Uterus (tissue), 2 donors: ENCODE measurements around the gene SRC.

Source experiments
- POLR2A ChIP-seq, 2 donors: fragments of 450-650 bp; IDR thresholded peaks; one replicate each; pipeline ENCODE4 v1.6.1; 2016; ENCODE audit warnings: antibody characterized with exemption in 2 of 2, mild to moderate bottlenecking in 1 of 2, moderate library complexity in 1 of 2
- TF ChIP-seq, protein P1 (sequence below), 4 experiments: fragments of 200-600 bp in 2 of 4; fragments of 450-650 bp in 2 of 4; sonication (generic) in 2 of 4; IDR thresholded peaks; one replicate each; pipeline ENCODE4 v1.5.1; 2016 to 2019; ENCODE audit warnings: antibody characterized with exemption in 4 of 4, mild to moderate bottlenecking in 2 of 4, moderate library complexity in 1 of 4

DNA sequence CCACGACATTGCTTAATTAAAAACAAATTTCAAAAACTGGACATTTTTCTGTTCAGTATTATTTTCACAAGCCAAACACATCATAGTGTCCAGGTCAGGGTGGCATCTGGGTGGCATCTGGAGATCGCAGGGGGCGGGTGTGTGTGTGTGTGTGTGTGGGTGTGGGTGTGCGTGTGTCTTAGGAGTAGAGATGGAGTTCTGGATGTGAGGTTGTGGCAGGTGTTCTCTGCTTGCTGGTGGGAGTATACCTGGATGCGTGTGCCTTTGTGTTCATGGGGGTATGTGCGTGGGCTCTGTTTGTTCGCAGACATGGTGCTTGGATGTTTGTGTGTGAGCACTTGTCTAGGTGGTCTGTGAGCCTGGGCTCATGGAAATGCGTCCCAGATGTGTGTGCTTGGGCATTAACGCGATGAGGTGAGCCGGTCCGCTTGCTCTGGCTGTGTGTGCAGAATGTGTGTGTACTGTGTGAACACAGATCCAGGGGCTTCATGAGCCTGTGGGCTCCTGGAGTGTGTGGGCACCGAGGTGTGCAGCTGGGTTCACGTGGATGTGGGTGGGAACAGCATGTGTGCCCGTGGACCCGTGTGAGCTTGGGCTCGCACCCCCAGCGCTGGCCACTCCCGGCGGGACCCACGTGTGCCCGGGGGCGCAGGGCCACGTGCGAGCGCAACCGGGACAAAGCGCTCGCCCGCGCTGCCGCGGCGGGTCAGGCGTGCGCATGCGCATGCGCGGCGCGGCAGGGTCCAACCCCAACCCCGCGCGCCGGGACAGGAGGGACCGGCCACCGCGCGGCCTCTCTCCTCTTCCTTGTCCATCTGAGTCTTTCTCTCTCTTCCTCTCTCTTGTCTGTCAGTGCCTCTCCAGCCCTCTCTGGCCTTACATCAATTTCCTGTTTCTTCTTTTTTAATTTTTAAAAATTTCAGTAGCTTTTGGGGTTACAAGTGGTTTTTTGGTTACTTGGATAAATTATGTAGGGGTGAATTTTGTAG lies 60.4 kb downstream of the SRC start:
- TF ChIP-seq, protein P1, sequence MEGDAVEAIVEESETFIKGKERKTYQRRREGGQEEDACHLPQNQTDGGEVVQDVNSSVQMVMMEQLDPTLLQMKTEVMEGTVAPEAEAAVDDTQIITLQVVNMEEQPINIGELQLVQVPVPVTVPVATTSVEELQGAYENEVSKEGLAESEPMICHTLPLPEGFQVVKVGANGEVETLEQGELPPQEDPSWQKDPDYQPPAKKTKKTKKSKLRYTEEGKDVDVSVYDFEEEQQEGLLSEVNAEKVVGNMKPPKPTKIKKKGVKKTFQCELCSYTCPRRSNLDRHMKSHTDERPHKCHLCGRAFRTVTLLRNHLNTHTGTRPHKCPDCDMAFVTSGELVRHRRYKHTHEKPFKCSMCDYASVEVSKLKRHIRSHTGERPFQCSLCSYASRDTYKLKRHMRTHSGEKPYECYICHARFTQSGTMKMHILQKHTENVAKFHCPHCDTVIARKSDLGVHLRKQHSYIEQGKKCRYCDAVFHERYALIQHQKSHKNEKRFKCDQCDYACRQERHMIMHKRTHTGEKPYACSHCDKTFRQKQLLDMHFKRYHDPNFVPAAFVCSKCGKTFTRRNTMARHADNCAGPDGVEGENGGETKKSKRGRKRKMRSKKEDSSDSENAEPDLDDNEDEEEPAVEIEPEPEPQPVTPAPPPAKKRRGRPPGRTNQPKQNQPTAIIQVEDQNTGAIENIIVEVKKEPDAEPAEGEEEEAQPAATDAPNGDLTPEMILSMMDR (IDR thresholded peaks at IDR 0.05), result no peak
- TF ChIP-seq POLR2A (IDR thresholded peaks at IDR 0.05), result no peak
